Tibial artery (tissue), 4 donors: ENCODE measurements around the gene PDE2A.

Experiments used
- DNase-seq, 2 donors: peaks; one replicate each; pipeline ENCODE4 v3.0.0-alpha.2; 2019
- H3K27ac ChIP-seq, 2 donors: fragments of 200-600 bp; sonication (generic) in 1 of 2; 1 replicate in 1 of 2; 2 replicates in 1 of 2; pipeline ENCODE4 v1.5.1; 2018 to 2019; ENCODE audit warnings: mild to moderate bottlenecking in 1 of 2
- H3K27me3 ChIP-seq, 2 donors: fragments of 200-600 bp; sonication (generic) in 1 of 2; one replicate each; pipeline versions ENCODE4 v1.5.1 to v1.6.0; 2016 to 2019
- H3K36me3 ChIP-seq, 3 donors: fragments of 200-600 bp; sonication (generic) in 2 of 3; one replicate each; pipeline ENCODE4 v1.5.1; 2016 to 2019; ENCODE audit warnings: mild to moderate bottlenecking in 2 of 3
- H3K4me1 ChIP-seq, 4 donors: fragments of 200-600 bp; sonication (generic) in 2 of 4; 1 replicate in 3 of 4; 2 replicates in 1 of 4; pipeline ENCODE4 v1.5.1; 2016 to 2019
- H3K4me3 ChIP-seq, 2 donors: fragments of 200-600 bp; sonication (generic) in 1 of 2; 1 replicate in 1 of 2; 2 replicates in 1 of 2; pipeline ENCODE4 v1.5.1; 2018 to 2019; ENCODE audit warnings: mild to moderate bottlenecking in 2 of 2
- H3K9me3 ChIP-seq, 3 donors: fragments of 200-600 bp; sonication (generic) in 1 of 3; one replicate each; pipeline ENCODE4 v1.5.1; 2016 to 2019
- CTCF ChIP-seq, 2 experiments: fragments of 200-600 bp in 1 of 2; fragments of 450-650 bp in 1 of 2; IDR thresholded peaks; one replicate each; pipeline ENCODE4 v1.5.1; 2017 to 2019; ENCODE audit warnings: antibody characterized with exemption in 2 of 2, mild to moderate bottlenecking in 1 of 2, moderate library complexity in 1 of 2
- intact Hi-C: fragments of 100-400 bp; cut with DNase I; formaldehyde crosslinking; loops from one replicate; pipeline ENCODE4 v1.15.0; 2023; ENCODE audit warnings: low total_unique reads

PDE2A gene

GRCh38 chr11:72716788-72717435 lies 42.7 kb upstream of the PDE2A start:
- Histone ChIP-seq H3K9me3 (no peaks in the 10 kb centered on the region), H3K27me3 (no peaks in the 10 kb centered on the region), H3K27ac (no peak overlapping the region), H3K4me1 (peaks cover 0 to 36% (median 31%) of the 10 kb centered on the region in 4 donors), H3K4me3 (no peak overlapping the region), H3K36me3 (peaks cover 0 to 38% (median 10%) of the 10 kb centered on the region in 3 donors)
- DNase-seq, result no peak
- no peak for TF ChIP-seq CTCF (IDR thresholded peaks at IDR 0.05)
- intact Hi-C loops, result no loop called here

GRCh38 chr11:72716290-72716689 lies 42.1 kb upstream of the PDE2A start:
- intact Hi-C loops, result no loop called here
- no peaks in the 10 kb centered on the region for H3K27me3 ChIP-seq
- H3K4me1 ChIP-seq, result peaks cover 0 to 34% (median 28%) of the 10 kb centered on the region in 4 donors
- no peak overlapping the region for H3K4me3 ChIP-seq
- no peak for DNase-seq
- H3K27ac ChIP-seq, result no peak overlapping the region
- no peaks in the 10 kb centered on the region for H3K9me3 ChIP-seq
- no peak for TF ChIP-seq CTCF (IDR thresholded peaks at IDR 0.05)
- peaks cover 0 to 44% (median 12%) of the 10 kb centered on the region in 3 donors for H3K36me3 ChIP-seq

GRCh38 chr11:72712841-72713240 lies 38.6 kb upstream of the PDE2A start:
- Histone ChIP-seq H3K4me1 (peaks cover 0 to 4% (median 0%) of the 10 kb centered on the region in 4 donors), H3K27ac (no peak overlapping the region)

GRCh38 chr11:72712168-72712751 lies 38.0 kb upstream of the PDE2A start:
- Histone ChIP-seq H3K27me3 (no peaks in the 10 kb centered on the region), H3K27ac (no peak overlapping the region), H3K9me3 (no peaks in the 10 kb centered on the region), H3K4me1 (peaks cover 0 to 4% (median 0%) of the 10 kb centered on the region in 4 donors), H3K36me3 (peaks cover 21 to 76% (median 53%) of the 10 kb centered on the region in 3 donors), H3K4me3 (no peak overlapping the region)
- no peak for TF ChIP-seq CTCF (IDR thresholded peaks at IDR 0.05)
- intact Hi-C loops, result no loop called here
- peak; percentile 75 to 84 for DNase-seq

More at GRCh38 chr11:72712841-72713240, 38.6 kb upstream of the PDE2A start:
- no peaks in the 10 kb centered on the region for H3K27me3 ChIP-seq
- intact Hi-C loops, result no loop called here
- no peak for TF ChIP-seq CTCF (IDR thresholded peaks at IDR 0.05)
- no peak overlapping the region for H3K4me3 ChIP-seq
- DNase-seq, result no peak
- peaks cover 15 to 76% (median 47%) of the 10 kb centered on the region in 3 donors for H3K36me3 ChIP-seq
- H3K9me3 ChIP-seq, result no peaks in the 10 kb centered on the region

GRCh38 chr11:72711141-72711540 lies 36.9 kb upstream of the PDE2A start:
- no peaks in the 10 kb centered on the region for H3K9me3 ChIP-seq
- H3K27ac ChIP-seq, result no peak overlapping the region
- TF ChIP-seq CTCF (IDR thresholded peaks at IDR 0.05), result no peak
- H3K27me3 ChIP-seq, result no peaks in the 10 kb centered on the region
- H3K4me1 ChIP-seq, result no peaks in the 10 kb centered on the region
- no peak for DNase-seq
- H3K36me3 ChIP-seq, result peaks cover 30 to 80% (median 64%) of the 10 kb centered on the region in 3 donors
- H3K4me3 ChIP-seq, result no peak overlapping the region
- intact Hi-C loops, result no loop called here
